Endothelial cell of umbilical vein (primary cell): ENCODE results near the gene SPPL2B. TPM values are rescaled to one million over a fixed set of nuclear protein-coding genes. Genes with fewer than 3 reads are reported as not detected.

ENCODE experiments used
- BruUV-seq: library from RNA; stranded (reverse); fragments of 400-500 nt; replicated peaks from 2 replicates; lab custom pipeline; 2021; lab: Mats Ljungman, UMichigan
- CTCF ChIA-PET: fragments of 300-600, 350-600 bp; sonication (Branson Sonifier 250); formaldehyde crosslinking; loops from one replicate; lab custom pipeline; 2021; ENCODE audit warnings: antibody characterized with exemption, inconsistent platforms; lab: Charles Lee
- POLR2A ChIA-PET: fragments of 300-600, 350-600 bp; sonication (Branson Sonifier 250); formaldehyde crosslinking; loops from one replicate; lab custom pipeline; 2021; ENCODE audit warnings: antibody characterized with exemption, inconsistent platforms; lab: Charles Lee
- DNase-seq: peaks from one replicate; pipeline ENCODE4 v3.0.0-alpha.2; 2011; ENCODE audit warnings: low read depth, low spot score
- FAIRE-seq: peaks from 2 replicates; lab custom pipeline; 2011; peaks lifted over from hg19 to GRCh38; lab: Jason Lieb, UNC
- H2AFZ ChIP-seq: 2 replicates; pipeline ENCODE4 v1.6.0; 2012; ENCODE audit warnings: low read depth, low read length, control low read depth, inconsistent platforms
- H3K27ac ChIP-seq: 2 replicates; pipeline ENCODE4 v1.5.1; 2011; ENCODE audit warnings: low read depth, mild to moderate bottlenecking, control low read depth, low read length, moderate library complexity; ENCODE audit not compliant: insufficient read depth
- H3K27me3 ChIP-seq, 2 experiments: 2 replicates each; pipeline versions ENCODE4 v1.6.0 to v1.6.1; 2011; ENCODE audit warnings: low read length in 2 of 2, mixed read lengths in 1 of 2; ENCODE audit not compliant: control insufficient read depth in 2 of 2, insufficient read depth in 2 of 2
- H3K36me3 ChIP-seq, 2 experiments: 2 replicates in 1 of 2; 3 replicates in 1 of 2; pipeline ENCODE4 v1.5.1; 2011; ENCODE audit warnings: low read length in 2 of 2, mild to moderate bottlenecking in 1 of 2, moderate library complexity in 1 of 2; ENCODE audit not compliant: control insufficient read depth in 2 of 2, insufficient read depth in 2 of 2; ENCODE audit errors: extremely low read depth in 1 of 2
- H3K4me1 ChIP-seq: 3 replicates; pipeline ENCODE4 v1.5.1; 2011; ENCODE audit warnings: mild to moderate bottlenecking, low read length; ENCODE audit not compliant: control insufficient read depth, insufficient read depth; ENCODE audit errors: extremely low read depth
- H3K4me2 ChIP-seq: 2 replicates; pipeline ENCODE4 v1.6.1; 2011; ENCODE audit warnings: low read length, control low read depth, mixed read lengths; ENCODE audit not compliant: insufficient read depth
- H3K4me3 ChIP-seq, 3 experiments: fragments of 200-600 bp in 1 of 3; sonication (generic), shearing (Covaris generic) in 1 of 3; replicated peaks in 1 of 3; 2 replicates each; pipeline ENCODE4 v1.5.1; 2011 to 2016; ENCODE audit warnings: control low read depth in 3 of 3, low read length in 3 of 3, mild to moderate bottlenecking in 2 of 3, inconsistent platforms in 1 of 3, low read depth in 1 of 3, moderate library complexity in 1 of 3; ENCODE audit not compliant: insufficient read depth in 1 of 3
- H3K79me2 ChIP-seq: 2 replicates; pipeline ENCODE4 v1.6.0; 2012; ENCODE audit warnings: low read length, inconsistent platforms; ENCODE audit not compliant: control insufficient read depth, insufficient read depth
- H3K9ac ChIP-seq: replicated peaks from 2 replicates; pipeline ENCODE3; 2011; ENCODE audit warnings: low read length, control low read depth; ENCODE audit not compliant: insufficient read depth; ENCODE audit errors: extremely low read depth
- H3K9me1 ChIP-seq: replicated peaks from 3 replicates; pipeline ENCODE4 v1.6.0; 2011; ENCODE audit warnings: mild to moderate bottlenecking, low read length; ENCODE audit not compliant: control insufficient read depth, insufficient read depth; ENCODE audit errors: extremely low read depth
- H3K9me3 ChIP-seq: replicated peaks from 2 replicates; pipeline ENCODE4 v1.5.1; 2012; ENCODE audit warnings: low read length, inconsistent platforms; ENCODE audit not compliant: control insufficient read depth, insufficient read depth
- H4K20me1 ChIP-seq: replicated peaks from 2 replicates; pipeline ENCODE3; 2011; ENCODE audit warnings: mild to moderate bottlenecking, low read length; ENCODE audit not compliant: control insufficient read depth, insufficient read depth; ENCODE audit errors: extremely low read depth
- EZH2 ChIP-seq: IDR thresholded peaks from 2 replicates; pipeline ENCODE4 v1.6.1; 2012; ENCODE audit warnings: borderline replicate concordance, low read depth, mild to moderate bottlenecking, moderate library complexity, low read length, inconsistent platforms; ENCODE audit not compliant: severe bottlenecking
- FOS ChIP-seq: IDR thresholded peaks from 2 replicates; pipeline ENCODE4 v1.6.1; 2011; ENCODE audit warnings: mild to moderate bottlenecking, low read length, moderate library complexity, borderline replicate concordance; ENCODE audit not compliant: insufficient read depth
- GATA2 ChIP-seq: IDR thresholded peaks from 2 replicates; pipeline ENCODE4 v1.7.0; 2011; ENCODE audit warnings: low read depth, mild to moderate bottlenecking, moderate library complexity, mixed read lengths, low read length; ENCODE audit not compliant: insufficient read length, insufficient read depth
- JUN ChIP-seq: IDR thresholded peaks from 2 replicates; pipeline ENCODE4 v1.6.1; 2011; ENCODE audit warnings: borderline replicate concordance, low read depth; ENCODE audit not compliant: insufficient read length, insufficient read depth
- MAX ChIP-seq: IDR thresholded peaks from 2 replicates; pipeline ENCODE4 v1.6.1; 2011; ENCODE audit not compliant: insufficient read depth, insufficient read length
- MYC ChIP-seq: IDR thresholded peaks from one replicate; pipeline ENCODE4 v1.6.1; 2011; ENCODE audit warnings: mild to moderate bottlenecking, low read depth, low read length
- POLR2A ChIP-seq: IDR thresholded peaks from 2 replicates; pipeline ENCODE4 v1.6.1; 2012; ENCODE audit warnings: low read depth, mild to moderate bottlenecking, control low read depth, low read length
- POLR2AphosphoS5 ChIP-seq: IDR thresholded peaks from 2 replicates; pipeline ENCODE4 v1.6.1; 2012; ENCODE audit warnings: low read depth, mild to moderate bottlenecking, control low read depth, low read length, moderate library complexity; ENCODE audit not compliant: insufficient read depth
- dilution Hi-C: fragments of 300-500 bp; cut with MboI; formaldehyde crosslinking; loops from one replicate; pipeline ENCODE4 v1.15.0; 2019; ENCODE audit warnings: low sequenced_read_pairs; ENCODE audit not compliant: extremely low pct_ligation_motif_present
- intact Hi-C: fragments of 100-400 bp; cut with micrococcal nuclease; formaldehyde crosslinking; loops from one replicate; pipeline ENCODE4 v1.10.0; 2022
- polyA plus RNA-seq, 4 experiments: library from polyadenylated mRNA; depleted of rRNA in 3 of 4; stranded (reverse) in 3 of 4; unstranded in 1 of 4; fragments of >200 nt; gene quantifications; 2 replicates each; pipeline versions ENCODE4 v1.2.1 to v1.2.3, GENCODE V29; 2011 to 2012; ENCODE audit warnings: missing spikeins in 1 of 4
- total RNA-seq: library from RNA; stranded (reverse); gene quantifications from 2 replicates; pipeline ENCODE4 v1.2.3, GENCODE V29; 2021
- TF ChIP-seq, protein P1 (sequence below), 2 donors: IDR thresholded peaks; 1 replicate in 1 of 2; 2 replicates in 1 of 2; pipeline ENCODE4 v1.5.1; 2011; ENCODE audit warnings: low read length in 2 of 2, mild to moderate bottlenecking in 2 of 2, moderate library complexity in 2 of 2, control low read depth in 1 of 2, inconsistent platforms in 1 of 2, low read depth in 1 of 2; ENCODE audit not compliant: insufficient read depth in 1 of 2; ENCODE audit errors: extremely low read depth in 1 of 2

SPPL2B gene
- total and polyA plus RNA-seq, 2 donors (not counting 3 experiments of a cell fraction or from before 2014, with no cell fraction given) = 60.7 to 62.7 TPM

DNA sequence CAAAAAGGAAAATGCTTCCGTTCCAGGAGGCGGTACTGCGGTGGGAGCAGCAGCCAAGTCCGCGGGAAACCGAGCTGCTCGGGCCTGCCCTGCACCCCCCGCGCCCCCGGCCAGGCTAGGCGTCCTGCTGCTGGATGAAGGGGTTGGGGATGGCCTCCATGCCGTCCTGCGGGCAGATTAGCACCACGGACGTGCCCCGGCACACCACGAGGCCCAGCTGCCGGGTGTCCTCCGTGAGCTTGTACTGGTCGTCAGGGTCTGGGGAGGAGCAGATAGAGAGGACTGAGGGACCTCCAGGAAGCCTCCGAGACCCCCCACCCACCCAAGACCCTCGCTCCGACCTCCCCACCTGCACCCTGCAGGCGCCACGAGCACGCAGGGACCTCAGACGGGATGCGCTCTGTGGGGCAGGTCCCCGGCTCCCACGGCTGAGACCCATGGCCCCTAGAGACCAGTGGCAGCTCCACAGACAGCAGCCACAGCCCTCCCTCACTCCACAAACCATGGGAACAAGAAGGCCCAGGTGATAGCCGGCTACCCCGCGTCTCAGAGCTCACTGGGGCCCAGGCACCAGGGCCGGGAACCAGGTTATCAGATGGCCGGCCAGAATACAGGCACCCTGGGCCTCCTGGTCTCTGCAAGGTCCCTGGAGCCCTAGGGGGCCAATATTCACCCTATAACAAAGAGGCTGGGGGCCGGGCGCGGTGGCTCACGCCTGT lies 6.8 kb upstream of the SPPL2B start:
- ChIA-PET POLR2A (no interaction called here), CTCF (interaction anchor here (0.5 kb wide), 1 partner anchor 162 kb away, joined by 3 read pairs; no protein-coding TSS in a partner anchor)
- no peak overlapping the region for H2AFZ ChIP-seq
- BruUV-seq = no TSS peak
- TF ChIP-seq MYC (no peak), JUN (no peak), EZH2 (no peak), GATA2 (no peak), POLR2AphosphoS5 (no peak), POLR2A (no peak), FOS (no peak), MAX (no peak)
- TF ChIP-seq, protein P1, sequence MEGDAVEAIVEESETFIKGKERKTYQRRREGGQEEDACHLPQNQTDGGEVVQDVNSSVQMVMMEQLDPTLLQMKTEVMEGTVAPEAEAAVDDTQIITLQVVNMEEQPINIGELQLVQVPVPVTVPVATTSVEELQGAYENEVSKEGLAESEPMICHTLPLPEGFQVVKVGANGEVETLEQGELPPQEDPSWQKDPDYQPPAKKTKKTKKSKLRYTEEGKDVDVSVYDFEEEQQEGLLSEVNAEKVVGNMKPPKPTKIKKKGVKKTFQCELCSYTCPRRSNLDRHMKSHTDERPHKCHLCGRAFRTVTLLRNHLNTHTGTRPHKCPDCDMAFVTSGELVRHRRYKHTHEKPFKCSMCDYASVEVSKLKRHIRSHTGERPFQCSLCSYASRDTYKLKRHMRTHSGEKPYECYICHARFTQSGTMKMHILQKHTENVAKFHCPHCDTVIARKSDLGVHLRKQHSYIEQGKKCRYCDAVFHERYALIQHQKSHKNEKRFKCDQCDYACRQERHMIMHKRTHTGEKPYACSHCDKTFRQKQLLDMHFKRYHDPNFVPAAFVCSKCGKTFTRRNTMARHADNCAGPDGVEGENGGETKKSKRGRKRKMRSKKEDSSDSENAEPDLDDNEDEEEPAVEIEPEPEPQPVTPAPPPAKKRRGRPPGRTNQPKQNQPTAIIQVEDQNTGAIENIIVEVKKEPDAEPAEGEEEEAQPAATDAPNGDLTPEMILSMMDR (IDR thresholded peaks at IDR 0.05; ENCODE audit: extremely low read depth in 1 of 2, insufficient read depth in 1 of 2, low read depth in 1 of 2, low read length in 2 of 2) = no peak
- FAIRE-seq = no peak
- H4K20me1 ChIP-seq = no peaks in the 10 kb centered on the region
- H3K36me3 ChIP-seq = peaks cover 0 to 13% of the 10 kb centered on the region in 2 experiments
- no peak for DNase-seq
- H3K27ac ChIP-seq = no peak overlapping the region
- H3K9me1 ChIP-seq = no peaks in the 10 kb centered on the region
- no peak overlapping the region for H3K4me2 ChIP-seq
- H3K4me3 ChIP-seq = no peak overlapping the region
- H3K27me3 ChIP-seq = no peaks in the 10 kb centered on the region
- H3K4me1 ChIP-seq = no peaks in the 10 kb centered on the region
- H3K79me2 ChIP-seq = peaks cover 11% of the 10 kb centered on the region
- no peak overlapping the region for H3K9ac ChIP-seq
- dilution Hi-C loops = no loop called here
- intact Hi-C loops = no loop called here
- no peaks in the 10 kb centered on the region for H3K9me3 ChIP-seq
